HG02852 (cell line): ENCODE data around the gene AP3B1.

ENCODE experiments used
- ATAC-seq: cut with Tn5 transposase; IDR thresholded peaks from one replicate; pipeline ENCODE4 v1.9.1; 2021; ENCODE audit warnings: mild to moderate bottlenecking, moderate library complexity; ENCODE audit not compliant: unreplicated experiment

AP3B1 gene

DNA sequence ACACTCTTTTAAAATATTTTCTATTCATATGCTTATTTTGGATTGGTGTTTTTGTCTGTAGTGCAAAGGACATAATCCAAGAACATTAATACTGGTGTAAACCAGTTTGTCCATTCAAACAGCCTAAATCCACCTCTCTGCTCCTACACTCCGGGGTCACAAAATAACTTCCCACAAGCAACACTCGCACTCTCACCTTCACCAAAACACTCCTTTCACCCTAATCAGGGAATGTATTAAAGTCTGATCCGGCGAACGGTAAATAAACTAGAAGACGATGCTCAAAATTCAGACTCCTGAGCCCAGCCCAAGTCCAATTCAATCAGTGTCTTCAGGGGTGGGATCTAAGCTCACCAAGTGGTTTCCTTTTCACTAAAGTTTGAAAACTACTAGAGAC is 649 bp downstream of the AP3B1 start:
- no peak for ATAC-seq

- ATAC-seq = no peak
Observed at GRCh38 chr5:78291687-78292086, 2.8 kb downstream of the AP3B1 start.

DNA sequence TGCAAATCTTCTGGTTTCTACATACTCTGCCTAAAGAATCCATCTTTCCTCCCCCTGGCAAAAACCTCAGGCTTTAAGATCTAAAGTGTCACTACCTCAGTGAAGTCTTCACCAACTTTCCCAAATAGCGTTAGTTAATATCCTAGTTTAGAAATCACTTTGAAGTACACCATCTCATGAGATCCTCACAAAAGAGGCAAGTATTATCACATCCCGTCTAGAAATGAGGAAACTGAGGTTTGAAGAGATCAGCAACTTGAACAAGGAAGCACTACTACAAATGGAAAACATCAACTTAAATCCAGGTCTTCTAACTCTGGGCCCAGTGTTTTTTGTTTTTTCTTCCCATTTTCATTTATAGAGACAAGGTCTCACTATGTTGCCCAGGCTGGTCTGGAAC is 4.6 kb downstream of the AP3B1 start:
- ATAC-seq = no peak

- no peak for ATAC-seq
Observed at GRCh38 chr5:78288246-78288645, 6.3 kb downstream of the AP3B1 start.

DNA sequence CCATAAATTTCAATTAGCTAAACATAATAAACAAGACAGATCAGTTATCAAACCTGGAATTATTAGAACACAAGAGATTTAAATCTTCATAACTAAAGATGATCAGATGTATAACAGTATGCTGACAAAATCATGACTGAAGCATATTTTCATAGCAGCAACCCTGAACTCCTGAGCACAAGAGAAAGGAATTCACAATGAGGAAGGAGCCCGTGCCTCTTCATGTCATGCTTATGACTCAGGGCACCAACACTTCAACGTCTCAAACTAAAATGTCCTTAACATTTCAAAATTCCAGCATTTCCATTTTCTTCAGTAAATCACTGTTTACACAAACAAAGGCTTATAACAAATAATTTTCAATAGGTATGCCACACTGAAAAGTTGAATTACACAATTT is 6.7 kb downstream of the AP3B1 start:
- ATAC-seq = no peak

DNA sequence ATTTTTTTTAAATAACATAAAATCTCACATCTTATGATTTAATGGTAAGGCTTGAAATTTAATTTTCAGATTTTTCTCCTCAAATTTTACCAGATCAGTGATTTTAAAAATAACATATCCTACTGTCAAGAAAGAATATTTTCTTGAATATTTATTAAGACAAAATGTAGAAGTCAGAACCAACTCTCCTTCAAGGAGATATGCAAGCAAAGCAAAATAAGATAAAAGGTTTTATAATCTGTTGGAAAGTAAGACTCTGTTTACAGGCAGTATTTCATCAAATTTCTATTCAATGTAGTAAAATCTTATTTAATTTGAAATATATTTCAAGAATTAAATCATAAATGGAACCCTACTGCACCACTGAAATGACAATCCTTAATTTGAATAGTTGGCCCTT is 7.3 kb downstream of the AP3B1 start:
- no peak for ATAC-seq

GRCh38 chr5:78286290-78286689 is 8.2 kb downstream of the AP3B1 start:
- no peak for ATAC-seq

DNA sequence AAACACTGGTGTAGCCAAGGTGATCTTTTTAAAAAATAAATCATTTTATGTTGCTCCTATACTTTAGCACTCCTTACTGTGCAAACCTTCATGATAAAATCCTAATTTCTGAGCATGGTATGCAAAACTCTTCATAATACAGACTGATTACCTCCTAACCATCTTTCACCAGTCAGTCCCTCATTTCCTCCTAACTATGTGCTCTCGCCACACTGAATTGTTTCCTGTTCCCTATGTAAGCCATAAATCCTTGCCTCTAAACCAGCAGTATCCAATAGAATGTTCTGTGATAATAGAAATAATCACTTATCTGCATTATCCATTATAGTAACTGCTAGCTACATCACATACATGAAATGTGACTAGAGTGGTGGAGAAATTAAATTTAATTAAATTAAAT is 10.7 kb downstream of the AP3B1 start:
- no peak for ATAC-seq

- ATAC-seq = no peak
Observed at GRCh38 chr5:78283105-78283504, 11.4 kb downstream of the AP3B1 start.

- no peak for ATAC-seq
Observed at GRCh38 chr5:78280261-78280660, 14.2 kb downstream of the AP3B1 start.

GRCh38 chr5:78279194-78279593 is 15.3 kb downstream of the AP3B1 start:
- ATAC-seq = no peak

DNA sequence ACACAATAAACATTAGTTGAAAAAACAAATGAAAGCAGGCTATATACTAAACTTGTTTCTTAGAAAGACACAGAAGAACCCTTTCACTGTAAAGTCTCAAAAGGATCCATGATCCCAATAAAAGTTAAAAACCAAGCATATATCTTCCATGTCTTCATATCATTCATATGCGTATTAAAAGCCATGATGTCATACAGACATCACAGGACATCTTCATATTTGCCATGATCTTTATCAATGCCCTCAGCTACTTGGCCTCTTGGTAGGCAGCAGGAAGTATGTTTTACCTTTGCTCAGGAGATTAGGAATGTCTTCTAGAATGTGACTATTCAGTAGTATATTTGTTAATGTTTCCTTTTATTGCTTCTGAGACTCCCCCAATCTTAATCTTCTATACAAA is 16.8 kb downstream of the AP3B1 start:
- no peak for ATAC-seq

DNA sequence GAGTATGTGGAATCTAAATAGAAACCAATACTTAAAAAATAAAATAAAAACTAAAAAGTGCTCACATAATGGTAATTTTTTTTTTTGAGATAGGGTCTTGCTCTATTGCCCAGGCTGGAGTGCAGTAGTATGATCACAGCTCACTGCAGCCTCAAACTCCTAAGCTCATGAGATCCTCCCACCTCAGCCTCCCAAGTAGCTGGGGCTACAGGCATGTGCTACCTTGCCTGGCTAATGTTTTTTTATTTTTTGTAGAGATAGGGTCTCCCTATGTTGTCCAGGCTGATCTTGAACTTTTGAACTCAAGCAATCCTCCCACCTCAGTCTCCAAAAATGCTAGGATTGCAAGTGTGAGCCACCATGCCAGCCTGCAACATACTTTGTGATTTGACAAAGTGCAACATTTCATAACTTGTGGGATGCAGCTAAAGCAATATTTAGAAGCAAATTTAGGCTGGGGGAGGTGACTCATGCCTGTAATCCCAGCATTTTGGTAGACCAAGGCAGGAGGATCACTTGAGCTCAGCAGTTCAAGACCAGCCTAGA is 18.4 kb downstream of the AP3B1 start:
- ATAC-seq = no peak

DNA sequence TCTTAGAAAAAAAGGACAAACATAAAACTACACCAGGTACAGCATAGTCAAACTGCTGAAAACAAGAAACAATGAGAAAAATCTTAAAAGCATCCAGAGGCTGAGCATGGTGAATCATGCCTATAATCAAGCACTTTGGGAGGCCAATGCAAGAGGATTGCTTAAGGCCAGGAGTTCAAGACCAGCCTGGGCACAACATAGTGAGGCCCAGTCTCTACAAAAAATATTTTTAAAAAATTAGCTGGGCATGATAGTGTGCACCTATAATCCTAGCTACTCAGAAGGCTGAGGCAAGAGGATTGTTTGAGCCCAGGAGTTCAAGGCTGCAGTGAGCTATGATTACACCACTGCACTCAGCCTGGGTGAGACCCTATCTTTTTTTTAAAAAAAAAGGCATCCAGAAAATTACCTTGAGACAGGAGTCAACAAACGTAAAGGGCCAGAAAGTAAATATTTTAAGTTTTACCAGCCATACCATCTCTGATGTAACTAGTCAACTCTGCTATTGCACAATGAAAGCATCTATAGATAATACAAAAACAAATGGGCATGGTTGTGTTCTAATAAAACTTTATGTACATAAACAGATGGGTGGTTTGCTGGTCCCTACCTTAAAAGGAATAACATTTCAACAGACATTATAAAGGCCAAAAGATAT is 19.8 kb downstream of the AP3B1 start:
- no peak for ATAC-seq

- ATAC-seq = no peak
Observed at GRCh38 chr5:78273436-78273835, 21.1 kb downstream of the AP3B1 start.

GRCh38 chr5:78271766-78272165 is 22.7 kb downstream of the AP3B1 start:
- no peak for ATAC-seq

DNA sequence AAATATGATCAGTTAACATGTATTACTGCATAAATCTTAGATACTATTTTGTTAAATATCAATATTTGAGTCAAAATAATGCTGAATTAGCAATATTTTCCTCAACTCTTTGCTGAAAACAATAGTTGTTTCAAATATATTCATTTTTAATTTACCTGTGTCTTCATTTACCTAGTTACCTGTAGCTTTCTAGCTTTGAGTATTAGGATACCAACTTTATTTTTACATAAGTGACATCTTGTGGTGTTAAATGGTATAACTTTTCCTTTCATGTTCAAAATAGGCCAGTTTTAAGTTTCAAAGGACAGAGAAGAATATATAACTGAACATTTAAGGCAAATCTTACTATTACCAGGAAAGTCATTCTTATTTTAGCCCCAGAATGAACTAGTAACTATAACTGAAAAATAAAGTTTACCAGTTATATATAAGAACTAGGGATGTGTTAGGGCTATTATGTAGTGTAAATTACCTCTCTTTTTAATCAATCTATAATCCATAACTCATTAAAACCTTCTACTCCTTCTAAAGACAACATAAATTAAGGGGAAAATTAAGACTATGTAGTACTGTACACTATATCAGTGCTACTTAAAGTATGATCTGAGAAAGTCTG is 25.3 kb downstream of the AP3B1 start:
- no peak for ATAC-seq

- ATAC-seq = no peak
Observed at GRCh38 chr5:78268356-78268755, 26.1 kb downstream of the AP3B1 start.

DNA sequence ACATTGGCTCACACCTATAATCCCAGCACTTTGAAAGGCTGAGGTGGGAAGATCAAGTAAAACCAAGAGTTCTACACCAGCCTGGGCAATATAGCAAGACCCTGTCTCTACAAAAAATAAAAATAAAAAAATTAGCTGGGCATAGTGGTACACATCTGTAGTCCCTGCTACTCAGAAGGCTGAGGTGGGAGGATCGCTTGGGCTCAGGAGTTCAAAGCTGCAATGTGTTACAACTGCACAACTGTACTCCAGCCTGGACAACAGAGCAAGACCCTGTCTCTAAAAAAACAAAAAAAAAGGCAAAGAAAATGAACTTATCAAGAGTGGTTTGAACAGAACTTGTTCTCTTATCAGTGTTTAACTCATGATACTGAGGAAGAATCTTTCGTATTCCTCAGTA is 29.3 kb downstream of the AP3B1 start:
- no peak for ATAC-seq

DNA sequence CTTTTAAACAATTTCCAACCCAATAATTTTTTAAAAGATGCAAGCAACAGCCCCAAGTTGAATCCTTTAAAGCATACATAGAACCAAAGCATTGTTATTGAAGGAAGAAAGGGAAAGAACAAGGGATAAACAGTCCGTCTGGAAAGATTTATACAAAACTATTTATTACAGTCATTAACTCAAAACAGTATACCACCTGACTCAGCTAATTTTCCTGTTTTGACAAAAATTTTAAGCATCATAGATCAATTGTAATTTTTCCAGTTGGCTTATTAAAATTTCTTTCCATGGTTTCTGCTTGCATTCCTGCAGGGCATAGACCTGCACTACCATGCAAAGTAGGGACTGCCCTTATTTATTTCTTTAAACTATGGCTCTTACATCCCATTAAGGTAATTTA is 29.9 kb downstream of the AP3B1 start:
- ATAC-seq = no peak

GRCh38 chr5:78260771-78261170 is 33.7 kb downstream of the AP3B1 start:
- ATAC-seq = no peak

GRCh38 chr5:78253201-78253600 is 41.3 kb downstream of the AP3B1 start:
- no peak for ATAC-seq

DNA sequence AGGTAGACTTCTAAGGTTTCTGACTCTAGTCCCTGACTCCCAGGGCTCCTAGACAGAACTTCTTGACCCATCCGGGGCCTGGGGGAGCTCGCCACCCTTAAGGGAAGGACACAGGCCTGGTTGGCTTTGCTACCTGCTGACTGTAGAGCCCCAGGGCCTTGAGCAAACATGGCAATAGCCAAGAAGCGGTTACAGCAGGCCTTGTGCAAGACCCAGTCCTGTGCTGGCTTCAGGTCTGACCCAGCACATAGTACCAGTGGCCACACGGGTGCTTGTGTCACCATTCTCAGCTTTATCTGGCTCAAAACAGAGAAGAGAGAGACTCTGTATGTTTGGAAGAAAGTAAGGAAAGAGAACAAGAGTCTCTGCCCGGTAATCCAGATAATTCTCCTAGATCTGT is 41.8 kb downstream of the AP3B1 start:
- ATAC-seq = no peak
